Thyroid gland (tissue), 4 donors: ENCODE measurements around the gene CDK8. TPM values are rescaled to one million over a fixed set of nuclear protein-coding genes. Genes with fewer than 3 reads are reported as not detected.
"Not testable (repeated sequence)": the region's sequence is repeated elsewhere in the genome, so short reads cannot be mapped to it uniquely, and the experiment has no call there.

ENCODE experiments used
- DNase-seq, 2 donors: peaks; one replicate each; pipeline ENCODE4 v3.0.0-alpha.2; 2019
- H3K27ac ChIP-seq, 3 donors: fragments of 200-600 bp; sonication (generic); 1 replicate in 2 of 3; 2 replicates in 1 of 3; pipeline ENCODE4 v1.5.1; 2016 to 2019; ENCODE audit warnings: mild to moderate bottlenecking in 1 of 3, moderate library complexity in 1 of 3
- H3K27me3 ChIP-seq: fragments of 200-600 bp; sonication (generic); one replicate; pipeline ENCODE4 v1.5.1; 2019
- H3K36me3 ChIP-seq, 2 donors: fragments of 200-600 bp; sonication (generic); one replicate each; pipeline ENCODE4 v1.5.1; 2016 to 2019
- H3K4me1 ChIP-seq, 2 donors: fragments of 200-600 bp; sonication (generic); one replicate each; pipeline ENCODE4 v1.5.1; 2017 to 2019
- H3K4me3 ChIP-seq, 3 donors: fragments of 200-600 bp; sonication (generic); replicated peaks in 1 of 3; 1 replicate in 2 of 3; 2 replicates in 1 of 3; pipeline ENCODE4 v1.5.1; 2016; ENCODE audit warnings: mild to moderate bottlenecking in 1 of 3
- H3K9me3 ChIP-seq: fragments of 200-600 bp; sonication (generic); one replicate; pipeline ENCODE4 v1.5.1; 2017
- POLR2A ChIP-seq, 2 donors: fragments of 450-650 bp; IDR thresholded peaks; one replicate each; pipeline ENCODE4 v1.6.1; 2017; ENCODE audit warnings: antibody characterized with exemption in 2 of 2, mild to moderate bottlenecking in 2 of 2, moderate library complexity in 1 of 2
- WGBS, 2 donors: methylation state at CpG; one replicate each; pipeline ENCODE4 v1.1.5; 2017; 5-methylcytosine and 5-hydroxymethylcytosine counted together
- intact Hi-C: fragments of 100-400 bp; cut with DNase I; formaldehyde crosslinking; loops from one replicate; pipeline ENCODE4 v1.15.1; 2023
- total RNA-seq, 4 donors: library from RNA; depleted of rRNA; stranded (reverse); fragments of >200 nt; gene quantifications; one replicate each; pipeline ENCODE4 v1.2.3, GENCODE V29; 2016
- TF ChIP-seq, protein P1 (sequence below), 6 experiments: fragments of 200-600 bp in 3 of 6; fragments of 450-650 bp in 3 of 6; sonication (generic) in 3 of 6; IDR thresholded peaks; one replicate each; pipeline ENCODE4 v1.5.1; 2016 to 2019; ENCODE audit warnings: antibody characterized with exemption in 6 of 6, mild to moderate bottlenecking in 2 of 6, inconsistent platforms in 1 of 6, moderate library complexity in 1 of 6

The CDK8 gene
- total RNA-seq, 4 donors from 2014 or later = 14.2 to 16.2 (median 15.1) TPM

- DNase-seq = no peak
- TF ChIP-seq POLR2A (IDR thresholded peaks at IDR 0.05) = no peak
- TF ChIP-seq, protein P1, sequence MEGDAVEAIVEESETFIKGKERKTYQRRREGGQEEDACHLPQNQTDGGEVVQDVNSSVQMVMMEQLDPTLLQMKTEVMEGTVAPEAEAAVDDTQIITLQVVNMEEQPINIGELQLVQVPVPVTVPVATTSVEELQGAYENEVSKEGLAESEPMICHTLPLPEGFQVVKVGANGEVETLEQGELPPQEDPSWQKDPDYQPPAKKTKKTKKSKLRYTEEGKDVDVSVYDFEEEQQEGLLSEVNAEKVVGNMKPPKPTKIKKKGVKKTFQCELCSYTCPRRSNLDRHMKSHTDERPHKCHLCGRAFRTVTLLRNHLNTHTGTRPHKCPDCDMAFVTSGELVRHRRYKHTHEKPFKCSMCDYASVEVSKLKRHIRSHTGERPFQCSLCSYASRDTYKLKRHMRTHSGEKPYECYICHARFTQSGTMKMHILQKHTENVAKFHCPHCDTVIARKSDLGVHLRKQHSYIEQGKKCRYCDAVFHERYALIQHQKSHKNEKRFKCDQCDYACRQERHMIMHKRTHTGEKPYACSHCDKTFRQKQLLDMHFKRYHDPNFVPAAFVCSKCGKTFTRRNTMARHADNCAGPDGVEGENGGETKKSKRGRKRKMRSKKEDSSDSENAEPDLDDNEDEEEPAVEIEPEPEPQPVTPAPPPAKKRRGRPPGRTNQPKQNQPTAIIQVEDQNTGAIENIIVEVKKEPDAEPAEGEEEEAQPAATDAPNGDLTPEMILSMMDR (IDR thresholded peaks at IDR 0.05) = no peak
- H3K9me3 ChIP-seq = no peaks in the 10 kb centered on the region
- WGBS, 2 donors = 29 to 50% methylated on average over 1 of the region's 1 CpG
- no peaks in the 10 kb centered on the region for H3K36me3 ChIP-seq
- no peaks in the 10 kb centered on the region for H3K27me3 ChIP-seq
- H3K27ac ChIP-seq = no peak overlapping the region
- intact Hi-C loops = no loop called here
- no peaks in the 10 kb centered on the region for H3K4me1 ChIP-seq
- H3K4me3 ChIP-seq = no peak overlapping the region
These were observed 17.6 kb upstream of the CDK8 start for GRCh38 chr13:26236296-26236695.

GRCh38 chr13:26246154-26246553 lies 7.8 kb upstream of the CDK8 start:
- intact Hi-C loops = no loop called here
- H3K4me3 ChIP-seq = no peak overlapping the region
- TF ChIP-seq, protein P1 (IDR thresholded peaks at IDR 0.05) = no peak
- no peak for TF ChIP-seq POLR2A (IDR thresholded peaks at IDR 0.05)
- WGBS, 2 donors = 74 to 75% methylated on average over 5 of the region's 5 CpGs
- H3K9me3 ChIP-seq = no peaks in the 10 kb centered on the region
- no peaks in the 10 kb centered on the region for H3K4me1 ChIP-seq
- H3K36me3 ChIP-seq = no peaks in the 10 kb centered on the region
- H3K27ac ChIP-seq = no peak overlapping the region
- H3K27me3 ChIP-seq = no peaks in the 10 kb centered on the region
- DNase-seq = no peak

- 73 to 87% methylated on average over 2 of the region's 2 CpGs for WGBS, 2 donors
- DNase-seq = no peak
- intact Hi-C loops = no loop called here
- Histone ChIP-seq H3K9me3 (no peaks in the 10 kb centered on the region), H3K27ac (no peak overlapping the region), H3K4me1 (no peaks in the 10 kb centered on the region), H3K4me3 (no peak overlapping the region), H3K27me3 (no peaks in the 10 kb centered on the region), H3K36me3 (no peaks in the 10 kb centered on the region)
- TF ChIP-seq, protein P1 (IDR thresholded peaks at IDR 0.05) = no peak
- TF ChIP-seq POLR2A (IDR thresholded peaks at IDR 0.05) = no peak
These were observed 6.9 kb upstream of the CDK8 start for GRCh38 chr13:26247011-26247410.

DNA sequence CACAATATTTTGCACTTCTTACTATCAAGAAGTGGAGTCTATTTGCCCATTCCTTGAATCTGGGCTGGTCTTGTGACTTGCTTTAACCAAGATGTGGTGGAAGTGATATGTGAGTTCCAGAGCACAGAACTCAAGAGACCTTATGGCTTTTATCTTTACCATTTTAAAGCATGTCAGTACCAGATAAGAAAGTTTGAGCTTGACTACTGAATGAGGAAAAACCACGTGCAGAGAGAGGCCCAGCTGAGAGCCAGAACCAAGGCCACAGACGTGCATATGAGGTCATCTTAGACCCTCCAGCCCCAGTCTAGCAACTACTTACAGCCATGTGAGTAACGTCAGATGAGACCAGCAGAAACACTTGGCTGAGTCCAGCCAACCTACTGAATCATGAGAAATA lies 6.3 kb upstream of the CDK8 start:
- DNase-seq = no peak
- H3K4me1 ChIP-seq = no peaks in the 10 kb centered on the region
- WGBS, 2 donors = 57 to 59% methylated on average over 3 of the region's 3 CpGs
- H3K36me3 ChIP-seq = no peaks in the 10 kb centered on the region
- intact Hi-C loops = no loop called here
- TF ChIP-seq, protein P1 (IDR thresholded peaks at IDR 0.05) = no peak
- TF ChIP-seq POLR2A (IDR thresholded peaks at IDR 0.05) = no peak
- H3K27ac ChIP-seq = no peak overlapping the region
- no peak overlapping the region for H3K4me3 ChIP-seq
- no peaks in the 10 kb centered on the region for H3K9me3 ChIP-seq
- no peaks in the 10 kb centered on the region for H3K27me3 ChIP-seq

GRCh38 chr13:26249551-26249950 lies 4.4 kb upstream of the CDK8 start:
- no peak for DNase-seq
- no peak overlapping the region for H3K4me3 ChIP-seq
- no peaks in the 10 kb centered on the region for H3K9me3 ChIP-seq
- no peaks in the 10 kb centered on the region for H3K36me3 ChIP-seq
- H3K27ac ChIP-seq = no peak overlapping the region
- intact Hi-C loops = no loop called here
- no peaks in the 10 kb centered on the region for H3K27me3 ChIP-seq
- no peaks in the 10 kb centered on the region for H3K4me1 ChIP-seq
- TF ChIP-seq, protein P1 (IDR thresholded peaks at IDR 0.05) = no peak
- no peak for TF ChIP-seq POLR2A (IDR thresholded peaks at IDR 0.05)

- H3K4me1 ChIP-seq = peaks cover 6 to 10% of the 10 kb centered on the region in 2 donors
- H3K36me3 ChIP-seq, DNase-seq, H3K27ac ChIP-seq, H3K4me3 ChIP-seq, H3K27me3 ChIP-seq, H3K9me3 ChIP-seq, intact Hi-C loops: not testable (repeated sequence)
- 60 to 65% methylated on average over 4 of the region's 4 CpGs for whole genome bisulfite sequencing, 2 donors
These were observed 1.9 kb upstream of the CDK8 start for GRCh38 chr13:26252006-26252405.
